HEK293T (cell line): ENCODE measurements around the gene C11orf68.

Experiments
- ARNT ChIP-seq: fragments of 450-650 bp; IDR thresholded peaks from 2 replicates; pipeline ENCODE4 v1.6.1; 2017; ENCODE audit warnings: mild to moderate bottlenecking
- BHLHE40 ChIP-seq: fragments of 450-650 bp; IDR thresholded peaks from 2 replicates; pipeline ENCODE4 v1.6.1; 2016; ENCODE audit warnings: mild to moderate bottlenecking, moderate library complexity, borderline replicate concordance
- CTBP1 ChIP-seq: fragments of 450-650 bp; IDR thresholded peaks from 2 replicates; pipeline ENCODE4 v1.6.1; 2016; ENCODE audit warnings: borderline replicate concordance
- ELF4 ChIP-seq: fragments of 450-650 bp; IDR thresholded peaks from 2 replicates; pipeline ENCODE4 v1.6.1; 2017; ENCODE audit warnings: antibody characterized with exemption
- FOXA1 ChIP-seq: fragments of 450-650 bp; IDR thresholded peaks from 2 replicates; pipeline ENCODE4 v1.6.1; 2016; ENCODE audit warnings: mild to moderate bottlenecking
- FOXM1 ChIP-seq: fragments of 450-650 bp; IDR thresholded peaks from 2 replicates; pipeline ENCODE4 v1.6.1; 2017; ENCODE audit warnings: mild to moderate bottlenecking, borderline replicate concordance
- HDGF ChIP-seq: fragments of 450-650 bp; IDR thresholded peaks from 2 replicates; pipeline ENCODE4 v1.6.1; 2017; ENCODE audit warnings: antibody characterized with exemption, borderline replicate concordance
- L3MBTL2 ChIP-seq: fragments of 450-650 bp; conservative IDR thresholded peaks from 2 replicates; pipeline ENCODE4 v1.6.1; 2016; ENCODE audit warnings: mild to moderate bottlenecking
- LEF1 ChIP-seq: fragments of 450-650 bp; IDR thresholded peaks from 2 replicates; pipeline ENCODE4 v1.6.1; 2017; ENCODE audit warnings: mild to moderate bottlenecking, borderline replicate concordance
- NFRKB ChIP-seq: fragments of 450-650 bp; IDR thresholded peaks from 2 replicates; pipeline ENCODE4 v1.6.1; 2016; ENCODE audit warnings: mild to moderate bottlenecking, moderate library complexity
- PKNOX1 ChIP-seq: fragments of 450-650 bp; IDR thresholded peaks from 2 replicates; pipeline ENCODE4 v1.6.1; 2016
- SP1 ChIP-seq: fragments of 450-650 bp; IDR thresholded peaks from 2 replicates; pipeline ENCODE4 v1.6.1; 2017

DNA sequence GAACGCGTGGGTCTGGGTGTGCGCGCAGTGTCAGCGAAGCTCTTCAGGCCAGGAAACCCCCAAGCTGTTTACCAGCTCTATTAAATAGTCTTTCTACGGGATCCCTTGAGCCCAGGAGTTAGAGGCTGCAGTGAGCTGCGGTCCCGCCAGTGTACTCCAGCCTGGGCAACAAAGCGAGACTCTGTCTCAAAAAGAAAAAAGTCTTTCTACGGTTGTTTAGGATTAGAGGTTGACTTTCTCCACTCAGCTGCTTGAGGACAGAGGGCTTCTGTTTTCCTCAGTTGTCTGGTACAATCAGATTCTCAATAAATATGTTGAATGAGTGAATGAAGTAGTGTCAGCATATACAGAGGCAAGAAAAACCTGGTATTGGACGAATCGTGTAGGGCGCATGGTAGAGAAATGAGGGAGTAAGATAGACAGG lies 43.3 kb upstream of the C11orf68 start:
- TF ChIP-seq FOXM1: no peak
- no peak for TF ChIP-seq SP1
- no peak for TF ChIP-seq ARNT
- TF ChIP-seq FOXA1: no peak
- no peak for TF ChIP-seq NFRKB
- TF ChIP-seq LEF1: no peak
- no peak for TF ChIP-seq L3MBTL2
- TF ChIP-seq PKNOX1: no peak
- no peak for TF ChIP-seq HDGF
- TF ChIP-seq BHLHE40: no peak
- no peak for TF ChIP-seq ELF4
- TF ChIP-seq CTBP1: no peak
